H1 (cell line): ENCODE results near the gene ATOH1. TPM values are rescaled to one million over a fixed set of nuclear protein-coding genes. Genes with fewer than 3 reads are reported as not detected.

Experiments
- CTCF ChIA-PET: fragments of 300-600 bp; sonication (Branson Sonifier 250); formaldehyde crosslinking; loops from one replicate; lab custom pipeline; 2021; ENCODE audit not compliant: partially characterized antibody; lab: Charles Lee
- POLR2A ChIA-PET: fragments of 300-600 bp; sonication (Branson Sonifier 250); formaldehyde crosslinking; loops from one replicate; lab custom pipeline; 2021; ENCODE audit warnings: inconsistent platforms; ENCODE audit not compliant: partially characterized antibody; lab: Charles Lee
- DNase-seq, 2 experiments: peaks; one replicate each; pipeline versions ENCODE4 v3.0.0 to v3.0.0-alpha.2; 2010 to 2022; ENCODE audit warnings: low spot score in 2 of 2, low read depth in 1 of 2, mixed read lengths in 1 of 2
- FAIRE-seq: peaks from 2 replicates; lab custom pipeline; 2011; peaks lifted over from hg19 to GRCh38; lab: Jason Lieb, UNC
- H2AFZ ChIP-seq: 2 replicates; pipeline ENCODE4 v1.8.1; 2012; ENCODE audit warnings: low read length, inconsistent platforms
- H2AK5ac ChIP-seq: 2 replicates; pipeline ENCODE4 v1.6.1; 2013; ENCODE audit warnings: low read depth, low read length
- H2BK120ac ChIP-seq: replicated peaks from 2 replicates; pipeline ENCODE3; 2013; ENCODE audit warnings: low read depth, low read length, inconsistent platforms
- H2BK12ac ChIP-seq: 2 replicates; pipeline ENCODE4 v1.6.1; 2013; ENCODE audit warnings: low read depth, low read length
- H2BK15ac ChIP-seq: 2 replicates; pipeline ENCODE4 v1.6.1; 2013; ENCODE audit warnings: low read length
- H2BK20ac ChIP-seq: 2 replicates; pipeline ENCODE4 v1.6.1; 2013; ENCODE audit warnings: low read length
- H2BK5ac ChIP-seq: 2 replicates; pipeline ENCODE4 v1.6.1; 2013; ENCODE audit warnings: low read depth, low read length
- H3K14ac ChIP-seq: 2 replicates; pipeline ENCODE4 v1.6.1; 2013; ENCODE audit warnings: inconsistent platforms; ENCODE audit not compliant: insufficient read length
- H3K18ac ChIP-seq: 2 replicates; pipeline ENCODE4 v1.6.1; 2013; ENCODE audit warnings: low read length; ENCODE audit errors: extremely low read depth
- H3K23ac ChIP-seq: 2 replicates; pipeline ENCODE4 v1.6.1; 2013; ENCODE audit warnings: inconsistent platforms; ENCODE audit not compliant: insufficient read length
- H3K23me2 ChIP-seq: 2 replicates; pipeline ENCODE4 v1.6.1; 2013; ENCODE audit warnings: low read depth, low read length
- H3K27ac ChIP-seq: 2 replicates; pipeline ENCODE4 v1.6.1; 2011; ENCODE audit warnings: low read depth, low read length, inconsistent platforms
- H3K27me3 ChIP-seq, 4 experiments: replicated peaks in 1 of 4; 1 replicate in 1 of 4; 2 replicates in 3 of 4; pipeline versions ENCODE4 v1.6.1 to v1.8.1; 2011 to 2013; ENCODE audit warnings: low read length in 3 of 4, mild to moderate bottlenecking in 3 of 4, inconsistent platforms in 2 of 4, mixed read lengths in 2 of 4, moderate library complexity in 1 of 4; ENCODE audit not compliant: control insufficient read depth in 3 of 4, insufficient read depth in 3 of 4; ENCODE audit errors: extremely low read depth in 1 of 4
- H3K36me3 ChIP-seq, 4 experiments: 2 replicates each; pipeline versions ENCODE4 v1.6.1 to v1.8.1; 2011 to 2013; ENCODE audit warnings: mild to moderate bottlenecking in 4 of 4, low read length in 3 of 4, moderate library complexity in 2 of 4, control low read depth in 1 of 4, inconsistent platforms in 1 of 4; ENCODE audit not compliant: insufficient read depth in 4 of 4, control insufficient read depth in 2 of 4
- H3K4ac ChIP-seq: replicated peaks from 2 replicates; pipeline ENCODE3; 2013; ENCODE audit warnings: low read length, low read depth, mixed read lengths, inconsistent platforms; ENCODE audit not compliant: insufficient read length
- H3K4me1 ChIP-seq, 4 experiments: replicated peaks in 1 of 4; 1 replicate in 1 of 4; 2 replicates in 3 of 4; pipeline versions ENCODE4 v1.6.1 to v1.8.1; 2011 to 2013; ENCODE audit warnings: low read length in 3 of 4, inconsistent platforms in 2 of 4, mixed read lengths in 1 of 4; ENCODE audit not compliant: insufficient read depth in 4 of 4, control insufficient read depth in 3 of 4
- H3K4me2 ChIP-seq, 2 experiments: 2 replicates each; pipeline versions ENCODE4 v1.6.1 to v1.8.1; 2011 to 2013; ENCODE audit warnings: low read depth in 2 of 2, low read length in 2 of 2, control low read depth in 1 of 2, inconsistent platforms in 1 of 2, mild to moderate bottlenecking in 1 of 2; ENCODE audit not compliant: insufficient read depth in 1 of 2
- H3K4me3 ChIP-seq, 4 experiments: fragments of 200-600, 300-600 bp in 1 of 4; sonication (generic), shearing (Covaris generic), sonication (Bioruptor Twin) in 1 of 4; 2 replicates each; pipeline versions ENCODE4 v1.5.1 to v1.8.1; 2011 to 2016; ENCODE audit warnings: low read length in 4 of 4, low read depth in 3 of 4, control low read depth in 2 of 4, inconsistent platforms in 2 of 4, mild to moderate bottlenecking in 2 of 4, mixed read lengths in 1 of 4, moderate library complexity in 1 of 4; ENCODE audit not compliant: insufficient read depth in 2 of 4; ENCODE audit errors: extremely low read depth in 1 of 4
- H3K56ac ChIP-seq: replicated peaks from 2 replicates; pipeline ENCODE3; 2013; ENCODE audit warnings: low read depth, mild to moderate bottlenecking, mixed read lengths, low read length, inconsistent platforms; ENCODE audit not compliant: insufficient read length
- H3K79me1 ChIP-seq: 2 replicates; pipeline ENCODE4 v1.6.1; 2013; ENCODE audit warnings: low read depth, low read length, control low read depth
- H3K79me2 ChIP-seq, 2 experiments: 2 replicates each; pipeline versions ENCODE4 v1.6.1 to v1.8.1; 2012 to 2013; ENCODE audit warnings: low read length in 2 of 2, mild to moderate bottlenecking in 2 of 2, inconsistent platforms in 1 of 2; ENCODE audit not compliant: insufficient read depth in 2 of 2, control insufficient read depth in 1 of 2
- H3K9ac ChIP-seq, 4 experiments: replicated peaks in 1 of 4; 1 replicate in 1 of 4; 2 replicates in 3 of 4; pipeline versions ENCODE4 v1.6.1 to v1.8.1; 2011 to 2013; ENCODE audit warnings: low read depth in 3 of 4, low read length in 3 of 4, control low read depth in 2 of 4, mild to moderate bottlenecking in 2 of 4, moderate library complexity in 2 of 4, inconsistent platforms in 1 of 4; ENCODE audit errors: extremely low read depth in 1 of 4
- H3K9me3 ChIP-seq, 2 experiments: 2 replicates each; pipeline versions ENCODE4 v1.6.1 to v1.8.1; 2012 to 2013; ENCODE audit warnings: mild to moderate bottlenecking in 2 of 2, moderate library complexity in 2 of 2, control low read depth in 1 of 2, inconsistent platforms in 1 of 2, low read depth in 1 of 2, low read length in 1 of 2, mixed read lengths in 1 of 2; ENCODE audit not compliant: insufficient read depth in 2 of 2
- H4K20me1 ChIP-seq, 2 experiments: replicated peaks in 1 of 2; 2 replicates each; pipeline versions ENCODE3 to v1.8.1; 2011 to 2013; ENCODE audit warnings: inconsistent platforms in 2 of 2, low read length in 2 of 2, mild to moderate bottlenecking in 1 of 2; ENCODE audit not compliant: insufficient read depth in 2 of 2, control insufficient read depth in 1 of 2
- H4K5ac ChIP-seq: 2 replicates; pipeline ENCODE4 v1.6.1; 2013; ENCODE audit warnings: low read length, low read depth, mixed read lengths, inconsistent platforms; ENCODE audit not compliant: insufficient read length
- H4K8ac ChIP-seq: 2 replicates; pipeline ENCODE4 v1.8.0; 2013; ENCODE audit warnings: mild to moderate bottlenecking, moderate library complexity, low read length, inconsistent platforms; ENCODE audit not compliant: insufficient read depth; ENCODE audit errors: extremely low read depth
- H4K91ac ChIP-seq: replicated peaks from 2 replicates; pipeline ENCODE3; 2013; ENCODE audit warnings: low read length, mixed read lengths, inconsistent platforms; ENCODE audit not compliant: insufficient read length
- ASH2L ChIP-seq: fragments of 200-600, 300-600 bp; sonication (generic); IDR thresholded peaks from one replicate; pipeline ENCODE4 v1.7.1; 2017; ENCODE audit warnings: low read length
- BACH1 ChIP-seq: IDR thresholded peaks from 2 replicates; pipeline ENCODE4 v1.6.1; 2012; ENCODE audit warnings: low read length, improper control_type of control experiment
- GABPA ChIP-seq: IDR thresholded peaks from 2 replicates; pipeline ENCODE4 v1.6.1; 2011; ENCODE audit warnings: mild to moderate bottlenecking, low read length, moderate library complexity, borderline replicate concordance; ENCODE audit not compliant: insufficient read depth
- HDAC2 ChIP-seq, 2 experiments: fragments of 300-600 bp in 1 of 2; sonication (generic) in 1 of 2; IDR thresholded peaks; 2 replicates each; pipeline ENCODE4 v1.6.1; 2011 to 2012; ENCODE audit warnings: low read depth in 2 of 2, low read length in 2 of 2, mild to moderate bottlenecking in 2 of 2, moderate library complexity in 2 of 2, borderline replicate concordance in 1 of 2, inconsistent platforms in 1 of 2
- JUND ChIP-seq: IDR thresholded peaks from 2 replicates; pipeline ENCODE4 v1.6.1; 2011; ENCODE audit warnings: mild to moderate bottlenecking, improper control_type of control experiment, low read length
- SP2 ChIP-seq: IDR thresholded peaks from 2 replicates; pipeline ENCODE4 v1.6.1; 2012; ENCODE audit warnings: mild to moderate bottlenecking, low read length, inconsistent platforms
- SUZ12 ChIP-seq: fragments of 200-600 bp; sonication (generic); IDR thresholded peaks from 2 replicates; pipeline ENCODE4 v1.6.1; 2012; ENCODE audit warnings: mild to moderate bottlenecking, inconsistent platforms, low read length, moderate library complexity, mixed read lengths
- WGBS, 2 experiments: shearing (Covaris generic) in 1 of 2; methylation state at CpG; one replicate each; pipeline versions ENCODE4 v1.1.6 to v1.1.7; 2013 to 2015; ENCODE audit warnings: low lambda C conversion rate in 2 of 2, mixed read lengths in 2 of 2, inconsistent platforms in 1 of 2, low coverage in 1 of 2, missing lambda C conversion rate in 1 of 2; ENCODE audit not compliant: insufficient replicate concordance in 2 of 2, insufficient coverage in 1 of 2, insufficient read length in 1 of 2; ENCODE audit errors: extremely low coverage in 1 of 2, missing lambda C conversion rate in 1 of 2; 5-methylcytosine and 5-hydroxymethylcytosine counted together
- polyA plus RNA-seq, 7 experiments: library from polyadenylated mRNA; depleted of rRNA in 3 of 7; stranded (reverse) in 5 of 7; unstranded in 2 of 7; fragments of >200 nt in 5 of 7; fragments of 200-250 nt in 2 of 7; gene quantifications; 1 replicate in 5 of 7; 2 replicates in 1 of 7; 4 replicates in 1 of 7; pipeline versions ENCODE4 v1.2.1 to v1.2.3, GENCODE V29; 2011 to 2013; ENCODE audit warnings: missing spikeins in 2 of 7, mixed read lengths in 2 of 7
- total RNA-seq: library from RNA; stranded (reverse); fragmentation: NEBNext Ultra II Directional; extraction: Animal tissue kit (Norgen Biotek cat#: 25700); gene quantifications from 2 replicates; pipeline ENCODE4 v1.2.1, GENCODE V29; 2021

ATOH1 gene
- total and polyA plus RNA-seq, 2 of the 8 experiments (the other 6 are each of a cell fraction or from before 2014, with no cell fraction given) = 0.12 to 0.76 TPM

DNA sequence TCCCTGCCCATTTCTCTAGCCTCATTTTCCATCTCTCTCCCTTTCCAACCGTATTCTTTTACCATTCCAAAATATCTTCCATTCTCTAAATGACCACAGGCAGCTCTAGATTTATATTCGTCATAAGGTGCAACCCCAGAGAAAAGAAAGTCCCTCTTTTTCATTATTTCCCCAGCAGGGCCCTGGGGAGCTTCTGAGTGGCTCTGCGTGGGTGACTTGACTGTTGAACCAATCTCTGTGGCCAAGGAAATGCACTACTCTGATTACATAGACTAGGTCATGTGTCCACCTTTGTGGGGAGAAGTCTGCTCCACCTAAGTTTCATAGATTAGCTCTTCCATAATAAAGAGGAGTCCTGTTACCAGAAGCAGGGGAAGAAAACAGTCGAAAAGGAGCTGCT, 51.4 kb downstream of the ATOH1 start:
- H3K79me1 ChIP-seq = no peaks in the 10 kb centered on the region
- CTCF ChIA-PET = interaction anchor here (0.7 kb wide), 1 partner anchor 23 kb away, joined by 3 read pairs; no protein-coding TSS in a partner anchor
- H2AK5ac ChIP-seq = no peak overlapping the region
- no peaks in the 10 kb centered on the region for H3K27me3 ChIP-seq
- H2BK20ac ChIP-seq = no peak overlapping the region
- no peak overlapping the region for H3K23ac ChIP-seq
- no peak overlapping the region for H2BK120ac ChIP-seq
- no peak overlapping the region for H3K4me3 ChIP-seq
- no peak overlapping the region for H4K5ac ChIP-seq
- H4K8ac ChIP-seq = no peak overlapping the region
- H3K9me3 ChIP-seq = no peaks in the 10 kb centered on the region
- H3K27ac ChIP-seq = no peak overlapping the region
- peak overlapping the region; percentile 8; the same call in 1 of the 2 replicates for H2AFZ ChIP-seq
- H2BK12ac ChIP-seq = no peak overlapping the region
- H3K4ac ChIP-seq = no peak overlapping the region
- H3K36me3 ChIP-seq = no peaks in the 10 kb centered on the region
- no peaks in the 10 kb centered on the region for H3K23me2 ChIP-seq
- no peak overlapping the region for H3K9ac ChIP-seq
- FAIRE-seq (no peak), DNase-seq (no peak)
- 85 to 100% methylated on average over 1 to 4 of the region's 4 CpGs for WGBS, 2 experiments
- no peak overlapping the region for H3K14ac ChIP-seq
- H4K91ac ChIP-seq = no peak overlapping the region
- no peak overlapping the region for H3K4me2 ChIP-seq
- TF ChIP-seq ASH2L (no peak), GABPA (no peak), SUZ12 (no peak), BACH1 (no peak), HDAC2 (IDR thresholded peaks at IDR 0.05; ENCODE audit: borderline replicate concordance in 1 of 2, low read depth in 2 of 2, low read length in 2 of 2) (no peak), JUND (no peak), SP2 (no peak)
- no peak overlapping the region for H3K56ac ChIP-seq
- POLR2A ChIA-PET = no interaction called here
- no peak overlapping the region for H2BK15ac ChIP-seq
- no peak overlapping the region for H3K18ac ChIP-seq
- H3K4me1 ChIP-seq = no peaks in the 10 kb centered on the region
- H3K79me2 ChIP-seq = no peaks in the 10 kb centered on the region
- H2BK5ac ChIP-seq = no peak overlapping the region
- H4K20me1 ChIP-seq = no peaks in the 10 kb centered on the region
